Progenitor cell of endocrine pancreas (in vitro differentiated cells): ENCODE results near the gene ASCC1. TPM values are rescaled to one million over a fixed set of nuclear protein-coding genes. Genes with fewer than 3 reads are reported as not detected.

Source experiments
- DNase-seq: peaks from one replicate; pipeline ENCODE4 v3.0.0; 2021; ENCODE audit warnings: low spot score; ENCODE audit not compliant: unreplicated experiment
- H3K27ac Mint-ChIP-seq: 2 replicates; pipeline ENCODE4 v1.8.0; 2021; ENCODE audit warnings: mild to moderate bottlenecking, moderate library complexity, mixed read lengths
- H3K27me3 Mint-ChIP-seq: 2 replicates; pipeline ENCODE4 v1.8.0; 2021; ENCODE audit warnings: mixed read lengths
- H3K36me3 Mint-ChIP-seq: 2 replicates; pipeline ENCODE4 v1.8.0; 2022; ENCODE audit warnings: mixed read lengths; ENCODE audit not compliant: insufficient read depth
- H3K4me1 Mint-ChIP-seq: 2 replicates; pipeline ENCODE4 v1.8.0; 2021; ENCODE audit warnings: low read depth, mixed read lengths
- H3K4me3 Mint-ChIP-seq: 2 replicates; pipeline ENCODE4 v1.8.0; 2021; ENCODE audit warnings: low read depth, mild to moderate bottlenecking, moderate library complexity, mixed read lengths
- H3K9me3 Mint-ChIP-seq: 2 replicates; pipeline ENCODE4 v1.8.0; 2021; ENCODE audit warnings: low read depth, mixed read lengths
- CTCF ChIP-seq: fragments of 200-600 bp; sonication (generic); IDR thresholded peaks from one replicate; pipeline ENCODE4 v1.5.0; 2021; ENCODE audit warnings: antibody characterized with exemption, mild to moderate bottlenecking; ENCODE audit not compliant: unreplicated experiment
- total RNA-seq: library from RNA; stranded (reverse); gene quantifications from 2 replicates; pipeline ENCODE4 v1.2.1, GENCODE V29; 2021

The ASCC1 gene
- total RNA-seq, 1 donor from 2014 or later = 42.2 TPM

GRCh38 chr10:72092171-72092924 lies 123.7 kb downstream of the ASCC1 start:
- Mint-ChIP-seq H3K36me3 (no peaks in the 10 kb centered on the region), H3K9me3 (no peaks in the 10 kb centered on the region)

GRCh38 chr10:72090326-72090725 lies 125.8 kb downstream of the ASCC1 start:
- Mint-ChIP-seq H3K9me3 (no peaks in the 10 kb centered on the region), H3K27ac (no peak overlapping the region), H3K4me1 (peaks cover 41% of the 10 kb centered on the region), H3K4me3 (no peak overlapping the region), H3K27me3 (peaks cover 4% of the 10 kb centered on the region), H3K36me3 (no peaks in the 10 kb centered on the region)
- TF ChIP-seq CTCF = no peak
- DNase-seq = no peak

More at GRCh38 chr10:72092171-72092924, 123.7 kb downstream of the ASCC1 start:
- Mint-ChIP-seq H3K27me3 (peaks cover 3% of the 10 kb centered on the region), H3K4me1 (peaks cover 46% of the 10 kb centered on the region), H3K4me3 (no peak overlapping the region), H3K27ac (peak overlapping the region; percentile 54)
- TF ChIP-seq CTCF = no peak
- no peak for DNase-seq

- Mint-ChIP-seq H3K27ac (peak overlapping the region; percentile 78), H3K4me1 (peaks cover 40% of the 10 kb centered on the region), H3K9me3 (no peaks in the 10 kb centered on the region), H3K4me3 (peak overlapping the region; percentile 2), H3K27me3 (peaks cover 8% of the 10 kb centered on the region), H3K36me3 (no peaks in the 10 kb centered on the region)
- no peak for TF ChIP-seq CTCF
- no peak for DNase-seq
Observed at GRCh38 chr10:72089618-72090017, 126.5 kb downstream of the ASCC1 start.

- peaks cover 39% of the 10 kb centered on the region for H3K4me1 Mint-ChIP-seq
- H3K27ac Mint-ChIP-seq = peak overlapping the region; percentile 20
- no peak for DNase-seq
- H3K36me3 Mint-ChIP-seq = no peaks in the 10 kb centered on the region
- peaks cover 8% of the 10 kb centered on the region for H3K27me3 Mint-ChIP-seq
- H3K4me3 Mint-ChIP-seq = peak overlapping the region; percentile 89
- no peaks in the 10 kb centered on the region for H3K9me3 Mint-ChIP-seq
- no peak for TF ChIP-seq CTCF
Observed at GRCh38 chr10:72088889-72089575, 127.0 kb downstream of the ASCC1 start.

GRCh38 chr10:72087969-72088888 lies 127.8 kb downstream of the ASCC1 start, which contains the start of gene SPOCK2:
Gene SPOCK2, minus strand, starts transcription at chr10:72088551. Its CDS starts 223 bp downstream, at chr10:72088328.
- H3K4me3 Mint-ChIP-seq = peak within 1 kb of the TSS; percentile 89
- DNase-seq = no peak
- peaks cover 39% of the 10 kb centered on the region for H3K4me1 Mint-ChIP-seq
- peaks cover 3% of the 10 kb centered on the region for H3K36me3 Mint-ChIP-seq
- no peaks in the 10 kb centered on the region for H3K9me3 Mint-ChIP-seq
- peak within 1 kb of the TSS; percentile 87 for H3K27ac Mint-ChIP-seq
- TF ChIP-seq CTCF = no peak
- H3K27me3 Mint-ChIP-seq = peaks cover 8% of the 10 kb centered on the region
